Subcutaneous adipose tissue (tissue), 4 donors: Measurements from ENCODE around the gene KCNMB2. TPM values are rescaled to one million over a fixed set of nuclear protein-coding genes. Genes with fewer than 3 reads are reported as not detected.

ENCODE experiments used
- CTCF ChIP-seq: fragments of 450-650 bp; IDR thresholded peaks from one replicate; pipeline ENCODE4 v1.5.1; 2016; ENCODE audit warnings: low read depth, mild to moderate bottlenecking, control low read depth, antibody characterized with exemption, moderate library complexity
- total RNA-seq, 4 donors: library from RNA; depleted of rRNA; stranded (reverse); fragments of >200 nt; gene quantifications; one replicate each; pipeline ENCODE4 v1.1.0, GENCODE V29; 2016

Gene KCNMB2
- total RNA-seq, 4 donors from 2014 or later = not detected

GRCh38 chr3:178718995-178719635, 182.9 kb downstream of the KCNMB2 start:
- TF ChIP-seq CTCF = no peak

GRCh38 chr3:178732824-178733223, 196.6 kb downstream of the KCNMB2 start:
- no peak for TF ChIP-seq CTCF

GRCh38 chr3:178735032-178735674, 198.9 kb downstream of the KCNMB2 start:
- no peak for TF ChIP-seq CTCF

- TF ChIP-seq CTCF = no peak
These were observed 200.1 kb downstream of the KCNMB2 start for GRCh38 chr3:178736300-178736699.

GRCh38 chr3:178739720-178740119, 203.5 kb downstream of the KCNMB2 start:
- no peak for TF ChIP-seq CTCF

GRCh38 chr3:178741020-178741419, 204.8 kb downstream of the KCNMB2 start:
- TF ChIP-seq CTCF = no peak

GRCh38 chr3:178743297-178743696, 207.1 kb downstream of the KCNMB2 start:
- no peak for TF ChIP-seq CTCF
